CD4-positive, alpha-beta T cell treated with Interleukin-21 for 1 hour (primary cell): Measurements from ENCODE around the gene SLC25A18.

Experiments
- DNase-seq: peaks from one replicate; pipeline ENCODE4 v3.0.0-alpha.2; 2020

The SLC25A18 gene

DNA sequence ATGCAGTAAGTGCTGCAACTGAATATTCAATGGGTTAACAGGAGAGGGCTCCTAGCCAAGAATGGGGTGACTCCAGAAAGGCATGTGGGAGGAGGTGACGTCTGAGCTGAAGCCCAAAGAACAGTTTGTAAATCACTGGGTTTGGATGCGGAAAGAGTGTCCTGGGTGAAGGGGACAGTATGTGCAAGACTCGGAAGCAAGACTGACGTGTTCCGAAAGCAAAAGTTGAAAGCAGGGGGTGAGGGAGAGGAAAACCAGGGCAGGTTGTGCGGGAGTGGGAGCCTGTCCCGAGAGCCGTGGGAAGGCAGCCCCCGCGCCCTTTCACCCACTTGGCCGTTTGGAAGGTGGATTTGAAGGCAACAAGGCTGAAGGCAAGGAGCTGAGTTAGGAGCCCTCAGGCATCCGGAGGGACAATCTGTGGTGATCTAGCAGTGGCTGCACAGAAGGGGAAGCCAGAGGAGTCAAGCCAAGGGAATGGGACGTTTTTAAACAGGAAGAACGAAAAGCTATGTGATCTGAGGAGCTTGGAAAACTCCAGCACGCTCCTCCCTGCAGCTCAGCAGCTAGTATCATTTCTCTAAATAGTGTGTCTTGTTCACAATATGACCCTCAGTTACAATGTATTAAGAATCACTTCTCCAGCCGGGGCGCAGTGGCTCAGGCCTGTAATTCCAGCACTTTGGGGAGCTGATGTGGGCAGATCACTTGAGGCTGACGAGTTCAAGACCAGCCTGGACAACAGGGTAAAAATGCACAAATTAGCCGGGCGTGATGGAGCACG, 7.7 kb downstream of the SLC25A18 start:
- no peak for DNase-seq

DNA sequence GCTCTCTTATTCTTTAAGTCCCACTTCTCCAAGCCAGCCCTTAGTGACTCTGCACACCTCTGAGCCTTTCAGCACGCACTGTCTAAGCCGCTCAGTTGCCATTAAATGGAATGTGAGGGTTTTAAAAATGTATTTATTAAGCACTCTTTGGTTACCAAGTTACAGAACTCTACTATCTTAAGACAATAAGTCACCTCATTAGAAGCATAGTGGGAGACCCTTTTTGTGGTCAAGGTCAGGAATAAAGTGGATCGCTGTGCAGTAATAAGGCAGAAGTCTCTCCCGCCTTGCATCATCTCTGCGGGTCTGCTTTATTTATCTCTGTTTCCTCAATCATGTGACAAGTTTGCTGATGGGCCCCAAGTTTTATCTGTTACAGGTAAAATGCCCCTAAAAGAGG, 11.9 kb downstream of the SLC25A18 start:
- no peak for DNase-seq

DNA sequence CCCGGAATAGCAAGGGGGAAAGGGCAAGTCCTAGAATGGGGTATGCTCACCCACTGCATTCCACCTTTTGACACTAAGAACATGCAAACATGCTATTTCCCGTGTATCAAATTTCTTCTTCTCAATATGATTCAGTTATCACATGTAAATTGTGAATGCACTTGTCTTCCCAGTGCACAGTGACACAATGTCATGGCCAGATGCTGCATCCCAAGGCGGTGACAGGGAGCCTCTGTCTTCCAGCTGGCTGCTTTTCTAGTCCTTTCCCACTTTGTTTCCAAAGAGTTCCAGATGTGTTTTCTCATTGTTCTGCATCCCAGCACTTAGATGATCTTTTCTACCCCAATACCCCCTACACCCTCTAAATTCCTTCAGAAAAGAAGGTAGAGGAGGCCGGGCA, 12.4 kb downstream of the SLC25A18 start:
- DNase-seq: no peak

DNA sequence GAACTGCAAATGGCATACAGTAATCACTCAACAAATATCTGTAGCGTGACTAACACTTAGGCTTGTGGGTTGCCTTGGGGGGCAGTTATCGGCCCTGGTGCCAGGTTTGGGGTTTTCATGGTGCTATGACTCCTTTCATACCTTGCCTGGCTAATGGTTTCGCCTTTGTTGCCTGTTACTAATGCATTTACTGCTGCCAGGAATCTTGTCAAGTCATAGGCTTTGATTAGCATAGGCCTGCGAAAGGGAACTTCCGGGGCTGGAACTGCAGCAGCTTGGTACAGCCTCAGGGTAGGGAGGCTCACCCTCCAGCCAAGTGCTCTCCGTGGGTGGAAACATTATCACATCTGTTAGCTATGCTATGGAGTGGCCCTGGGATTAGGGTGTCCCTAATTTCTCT, 13.2 kb downstream of the SLC25A18 start:
- DNase-seq: no peak

DNA sequence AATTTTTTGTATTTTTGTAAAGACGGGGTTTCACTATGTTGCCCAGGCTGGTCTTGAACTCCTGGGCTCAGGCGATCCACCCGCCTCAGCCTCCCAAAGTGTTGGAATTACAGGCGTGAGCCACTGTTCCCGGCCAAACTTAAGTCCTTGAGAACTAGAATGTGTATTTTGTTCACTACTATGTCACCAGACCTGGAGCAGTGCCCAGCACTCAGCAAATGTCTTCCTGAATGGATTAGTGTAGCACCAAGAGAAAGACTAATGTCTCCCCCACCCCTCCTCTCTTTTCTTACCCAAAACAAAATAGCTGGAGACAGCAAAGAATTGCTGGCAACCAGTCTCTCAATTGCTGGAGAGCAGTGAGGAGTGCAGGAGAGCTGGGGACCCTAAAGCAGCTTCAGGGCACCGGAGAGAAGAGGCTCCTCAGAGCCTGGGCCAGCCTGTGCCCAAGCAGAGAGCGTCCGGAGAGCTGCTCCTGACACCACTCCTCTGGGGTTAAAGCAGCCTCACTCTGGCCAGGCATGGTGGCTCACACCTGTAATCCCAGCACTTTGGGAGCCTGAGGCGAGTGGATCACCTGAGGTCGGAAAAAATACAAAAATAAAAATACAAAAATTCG, 14.9 kb downstream of the SLC25A18 start:
- no peak for DNase-seq

DNA sequence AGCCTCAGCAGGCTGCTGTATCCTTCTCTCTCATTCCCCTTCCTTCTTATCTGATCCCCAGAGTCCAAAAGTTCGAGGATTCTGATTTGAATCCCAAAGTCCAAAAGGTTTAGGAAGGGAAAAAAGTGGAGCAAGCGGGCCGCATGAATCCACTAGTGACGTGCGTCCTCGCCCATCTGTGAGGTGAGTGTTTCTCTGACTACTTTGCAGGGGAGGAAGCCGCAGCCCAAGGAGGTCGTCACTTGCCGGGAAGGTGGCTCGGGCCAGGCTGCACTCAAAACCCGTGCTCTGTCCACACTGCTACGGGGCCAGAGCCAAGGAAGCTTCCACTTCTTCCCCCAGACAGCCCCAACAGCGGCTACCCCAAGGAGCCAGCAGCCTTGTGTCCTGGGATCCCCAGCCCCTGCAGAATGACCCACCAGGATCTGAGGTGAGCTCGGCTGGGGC, 16.3 kb downstream of the SLC25A18 start:
- DNase-seq: no peak

DNA sequence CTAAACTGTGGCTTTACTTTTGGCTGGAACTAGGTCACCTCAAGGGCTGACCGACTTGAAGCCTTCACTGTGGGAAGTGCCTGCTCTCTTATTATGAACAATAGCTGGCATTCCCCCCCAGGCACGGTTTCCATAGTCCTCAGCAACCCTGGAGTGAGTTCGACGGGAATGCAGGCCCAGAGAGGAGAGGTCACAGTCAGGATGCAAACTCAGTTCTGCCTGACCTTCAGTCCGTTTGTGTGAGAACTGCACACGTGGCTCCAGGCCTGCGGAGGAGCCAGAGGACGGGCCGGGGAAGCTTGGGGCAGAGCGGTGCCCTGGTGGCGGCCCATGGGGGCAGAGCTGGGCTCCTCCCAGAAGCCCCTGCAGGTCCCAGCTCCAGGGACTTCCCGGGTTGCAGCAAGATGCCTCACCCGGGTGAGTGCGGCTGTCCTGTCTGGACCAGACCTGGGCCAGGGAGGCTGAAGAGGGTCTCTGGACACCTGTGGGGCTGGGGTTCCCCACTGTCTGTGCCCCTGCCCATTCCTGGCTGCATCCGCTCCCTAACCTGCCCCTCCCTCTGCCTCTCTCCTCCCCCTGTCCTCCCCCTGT, 17.2 kb downstream of the SLC25A18 start:
- DNase-seq: no peak

DNA sequence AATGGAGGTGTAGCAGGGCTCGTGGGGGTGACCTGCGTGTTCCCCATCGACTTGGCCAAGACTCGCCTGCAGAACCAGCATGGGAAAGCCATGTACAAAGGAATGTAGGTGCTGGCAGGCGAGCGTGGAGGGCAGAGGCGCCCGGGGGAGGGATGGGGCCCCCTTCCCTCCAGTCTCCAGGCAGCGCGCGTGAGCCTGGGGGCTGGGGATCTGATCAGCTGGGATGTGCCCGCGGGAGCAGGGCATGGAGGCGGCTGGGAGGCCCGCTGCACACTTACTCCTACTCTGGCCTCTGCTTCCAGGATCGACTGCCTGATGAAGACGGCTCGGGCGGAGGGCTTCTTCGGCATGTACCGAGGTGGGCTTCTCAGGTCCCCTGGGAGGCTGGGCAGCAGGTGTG, 17.8 kb downstream of the SLC25A18 start:
- DNase-seq: no peak

DNA sequence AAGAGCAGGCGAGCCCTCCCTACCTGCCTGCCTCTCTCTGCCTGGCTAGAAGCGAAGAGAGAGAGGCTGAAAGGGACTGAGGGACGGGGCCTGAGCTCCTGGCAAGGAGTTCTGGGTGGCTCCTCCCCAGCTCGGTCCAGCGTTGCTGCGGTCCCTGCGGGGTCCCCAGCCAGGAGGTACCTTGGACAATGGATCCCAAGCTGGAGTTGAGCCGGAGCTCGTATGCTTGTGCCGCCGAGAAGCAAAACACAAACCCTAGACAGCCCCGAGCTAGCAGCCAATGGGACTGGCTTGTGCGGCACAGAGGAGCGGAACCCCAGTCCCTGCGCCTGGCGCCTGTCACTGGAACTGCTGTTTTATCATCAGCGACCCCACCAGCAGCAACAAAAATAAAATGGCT, 18.3 kb downstream of the SLC25A18 start:
- DNase-seq: no peak

DNA sequence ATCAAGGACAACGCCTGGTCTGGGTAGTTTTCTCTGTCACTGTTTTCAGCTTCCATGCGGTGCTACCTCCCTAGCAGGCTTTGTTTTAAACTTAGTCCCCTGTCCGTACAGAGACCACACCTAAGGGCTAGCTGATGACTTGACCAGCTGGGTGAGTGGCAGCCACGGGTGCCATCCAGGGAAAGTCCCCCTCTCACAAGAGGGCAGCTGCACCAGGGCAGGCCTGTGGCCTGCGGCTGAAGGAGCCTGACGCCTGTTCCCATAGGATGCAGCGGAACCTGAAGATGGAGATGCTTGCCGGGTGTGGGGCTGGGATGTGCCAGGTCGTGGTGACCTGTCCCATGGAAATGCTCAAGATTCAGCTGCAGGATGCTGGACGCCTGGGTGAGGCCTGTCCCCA, 19.9 kb downstream of the SLC25A18 start:
- no peak for DNase-seq

DNA sequence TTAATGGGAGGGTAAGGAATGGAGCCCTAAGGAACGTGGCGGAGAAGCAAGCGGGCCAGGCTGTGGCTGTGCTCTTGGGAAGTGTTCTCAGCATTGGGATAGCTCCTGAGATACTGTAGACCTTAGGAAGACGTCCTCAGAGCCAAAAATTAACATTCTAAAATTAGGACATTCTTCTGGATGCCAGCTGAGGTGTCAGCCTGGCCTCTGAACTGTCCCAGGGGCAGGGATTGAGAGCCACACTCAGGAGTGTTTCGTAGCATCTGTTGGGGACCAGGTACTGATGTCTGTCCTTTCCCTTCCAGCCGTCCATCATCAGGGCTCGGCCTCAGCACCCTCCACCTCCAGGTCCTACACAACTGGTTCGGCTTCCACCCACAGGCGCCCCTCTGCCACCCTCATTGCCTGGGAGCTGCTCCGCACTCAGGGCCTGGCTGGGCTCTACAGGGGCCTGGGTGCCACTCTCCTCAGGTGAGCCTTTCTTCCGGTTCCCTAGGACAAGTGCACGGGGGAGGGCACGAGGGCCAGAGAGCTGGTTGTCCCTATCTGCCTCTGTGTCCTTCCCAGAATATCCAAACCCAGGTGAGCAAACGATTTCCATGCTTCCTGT, 23.6 kb downstream of the SLC25A18 start:
- no peak for DNase-seq

DNA sequence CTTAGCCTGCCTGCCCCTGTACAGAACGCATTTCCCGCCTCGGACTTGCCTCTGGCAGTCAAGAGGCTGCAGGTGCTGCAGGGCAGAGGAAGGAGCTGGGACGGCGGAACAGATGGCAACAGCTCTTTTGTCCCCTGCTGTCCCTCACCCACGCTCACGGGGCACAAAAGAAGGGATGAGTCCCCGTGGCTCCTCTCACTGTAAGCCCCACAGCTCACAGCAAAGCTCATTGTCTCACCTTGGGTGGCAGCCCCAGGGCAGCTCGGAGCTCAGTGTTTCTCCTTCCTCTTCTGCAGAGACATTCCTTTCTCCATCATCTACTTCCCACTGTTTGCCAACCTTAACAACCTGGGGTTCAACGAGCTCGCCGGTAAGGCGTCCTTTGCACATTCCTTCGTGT, 24.3 kb downstream of the SLC25A18 start:
- DNase-seq: no peak

DNA sequence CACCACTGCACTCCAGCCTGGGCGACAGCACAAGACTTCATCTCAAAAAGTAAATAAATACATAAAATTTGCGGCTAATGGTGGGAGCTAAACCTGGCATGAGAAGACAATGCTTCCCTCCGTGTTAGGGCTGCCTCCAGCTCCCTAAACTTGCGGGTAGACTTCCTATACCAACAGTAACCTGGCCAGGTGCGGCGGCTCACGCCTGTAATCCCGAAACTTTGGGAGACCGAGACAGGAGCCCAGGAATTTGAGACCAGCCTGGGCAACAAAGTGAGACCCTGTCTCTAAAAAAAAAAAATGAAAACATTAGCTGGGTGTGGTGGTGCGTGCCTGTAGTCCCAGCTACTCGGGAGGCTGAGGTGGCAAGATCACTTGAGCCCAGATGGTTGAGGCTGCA, 25.3 kb downstream of the SLC25A18 start:
- DNase-seq: no peak

DNA sequence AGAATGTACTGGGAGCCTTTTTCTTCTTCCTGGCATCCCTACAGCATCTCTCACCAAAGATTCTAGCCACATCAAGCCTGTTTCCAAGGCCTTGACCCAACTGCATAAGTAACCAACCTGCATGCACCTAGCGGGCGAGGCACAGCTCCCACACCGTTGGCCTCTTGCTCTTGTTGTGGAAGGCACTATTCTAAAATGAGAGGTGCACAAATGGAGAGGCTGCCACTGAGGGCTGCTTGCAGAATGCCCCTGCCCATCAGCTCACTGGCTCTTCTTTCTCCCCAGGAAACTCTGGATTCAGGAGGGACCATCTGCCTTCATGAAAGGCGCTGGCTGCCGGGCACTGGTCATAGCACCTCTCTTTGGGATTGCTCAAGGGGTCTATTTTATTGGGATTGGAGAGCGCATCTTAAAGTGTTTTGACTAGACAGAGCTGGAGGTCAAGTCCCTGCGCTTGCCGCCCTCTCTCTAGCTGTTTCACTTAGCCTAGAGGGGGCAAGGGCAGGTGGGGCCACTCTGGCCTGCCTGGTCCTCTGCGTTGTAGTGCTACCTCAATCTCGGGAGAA, 26.6 kb downstream of the SLC25A18 start:
- DNase-seq: no peak

DNA sequence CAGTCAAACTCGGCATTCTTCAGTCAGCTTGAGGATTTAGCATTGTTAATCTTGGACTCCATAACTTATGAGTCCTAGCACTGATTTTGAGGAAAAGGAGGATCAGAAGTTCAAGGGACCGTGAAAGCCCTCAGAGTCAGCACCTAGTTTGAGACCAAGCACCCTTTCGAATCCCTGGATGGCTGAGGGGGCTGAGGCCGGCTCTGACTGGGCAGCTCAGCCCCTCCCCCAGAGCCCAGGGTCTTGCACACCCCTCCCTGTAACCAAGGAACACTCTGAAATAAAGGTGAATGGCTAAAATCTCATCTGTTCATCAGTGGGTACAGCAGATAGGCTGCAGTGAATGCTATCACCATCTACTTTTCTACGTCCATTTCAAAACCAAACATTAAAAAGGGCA, 27.3 kb downstream of the SLC25A18 start:
- DNase-seq: no peak

DNA sequence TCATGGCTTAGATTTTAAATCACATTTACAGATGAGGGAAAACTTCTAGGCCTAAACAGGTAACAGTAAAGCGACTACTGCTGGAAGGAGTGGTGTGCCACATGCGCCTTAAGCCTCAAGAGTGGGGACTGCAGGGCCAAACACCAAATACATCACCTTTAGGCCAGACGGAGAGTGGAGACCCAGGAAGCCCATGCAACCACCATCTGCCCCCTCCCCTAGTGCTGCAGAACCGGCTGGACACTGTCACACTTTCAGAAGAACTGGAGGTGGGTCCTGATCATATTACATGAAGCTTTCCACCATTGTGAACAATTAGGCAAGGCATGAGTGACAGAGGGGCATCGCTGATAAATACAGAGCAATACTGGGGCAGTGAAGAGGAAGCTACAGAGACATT, 28.9 kb downstream of the SLC25A18 start:
- DNase-seq: no peak

DNA sequence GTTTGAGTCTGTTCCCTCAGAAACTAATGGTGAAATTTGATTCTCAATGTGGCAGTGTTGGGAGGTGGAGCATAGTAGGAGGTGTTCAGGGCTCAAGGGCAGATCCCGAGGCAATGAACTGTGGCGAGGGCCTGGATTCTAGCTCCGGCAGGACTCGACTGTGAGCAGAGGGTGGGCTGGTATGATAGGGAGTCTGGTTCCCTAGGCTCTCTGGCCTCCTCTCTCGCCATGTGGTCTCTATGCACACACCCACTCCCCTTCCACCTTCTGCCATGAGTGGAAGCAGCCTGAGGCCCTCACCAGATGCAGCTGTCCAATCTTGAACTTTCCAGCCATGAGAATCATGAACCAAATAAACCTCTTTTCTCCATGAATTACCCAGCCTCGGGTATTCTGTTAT, 32.9 kb downstream of the SLC25A18 start:
- no peak for DNase-seq

DNA sequence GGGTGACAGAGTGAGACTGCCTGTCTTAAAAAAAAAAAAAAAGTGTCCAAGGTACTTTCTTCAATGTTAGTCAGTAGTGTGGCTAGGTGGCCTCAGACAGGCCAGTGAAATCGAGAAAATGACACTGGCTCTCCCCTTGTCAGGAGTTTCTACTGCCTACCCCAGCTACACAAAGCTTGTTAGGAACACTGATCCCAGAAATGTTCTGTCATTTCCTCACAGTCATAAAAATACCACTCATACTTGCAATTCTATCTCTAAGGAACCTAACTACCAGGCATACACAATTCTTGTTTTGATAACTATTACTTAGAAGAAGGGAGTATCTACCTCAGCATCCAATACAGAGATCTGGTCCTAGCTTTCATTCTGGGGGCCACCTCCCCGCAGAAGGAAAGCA, 33.9 kb downstream of the SLC25A18 start:
- DNase-seq: no peak

DNA sequence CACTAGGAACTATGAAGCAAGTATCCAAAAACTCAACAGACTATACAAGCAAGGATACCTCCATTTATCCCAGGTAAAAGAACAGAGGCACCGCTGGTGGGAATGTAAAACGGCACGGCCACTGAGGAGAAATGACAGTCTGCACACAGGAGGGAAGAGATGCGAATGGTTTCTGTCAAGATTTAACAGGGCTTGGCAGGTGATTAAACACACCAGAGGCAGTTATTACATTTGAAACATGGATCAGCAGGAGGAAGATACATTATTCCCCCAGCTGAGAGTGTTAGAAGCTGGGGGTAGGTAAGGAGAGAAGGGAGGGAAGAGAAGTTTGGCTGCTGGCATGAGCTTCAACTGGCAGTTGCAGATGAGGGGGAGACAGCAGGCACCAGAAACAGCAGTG, 35.0 kb downstream of the SLC25A18 start:
- DNase-seq: no peak

DNA sequence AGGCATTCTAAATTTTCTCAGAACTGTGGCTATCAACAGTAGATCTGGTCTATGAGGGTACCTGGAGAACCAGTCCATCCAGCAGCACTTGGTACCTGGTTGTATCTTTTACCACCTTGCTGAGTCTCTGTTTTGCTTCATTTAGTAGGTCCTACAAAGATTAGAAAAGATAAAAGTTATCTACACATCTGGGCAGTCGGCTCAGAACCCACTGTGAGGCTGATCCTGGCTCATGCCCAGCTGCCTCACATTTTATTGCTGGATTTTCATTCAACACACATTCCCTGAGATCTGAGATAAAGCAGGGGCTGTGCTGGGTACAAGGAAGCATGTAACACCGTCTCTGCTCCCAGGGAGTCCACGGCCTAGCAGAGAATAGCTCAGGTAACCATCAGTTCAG, 37.7 kb downstream of the SLC25A18 start:
- no peak for DNase-seq

DNA sequence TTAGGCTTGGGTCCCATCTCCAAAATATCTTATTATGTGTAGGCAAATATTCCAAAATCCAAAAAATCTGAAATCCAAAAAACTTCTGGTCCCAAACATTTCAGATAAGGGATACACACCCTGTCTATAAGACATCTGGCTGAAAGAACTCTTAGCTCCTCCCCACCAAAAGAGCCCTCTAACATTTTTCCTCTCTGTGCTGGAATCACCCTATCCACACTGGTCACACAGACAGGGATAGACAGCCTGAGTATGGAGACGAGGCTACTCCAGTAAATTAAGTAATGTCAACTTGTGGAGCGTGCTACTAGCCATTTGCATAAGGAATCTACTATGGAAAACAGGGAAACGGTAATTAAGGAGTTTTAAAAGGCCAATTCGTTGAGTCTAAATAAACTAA, 40.4 kb downstream of the SLC25A18 start:
- DNase-seq: no peak

DNA sequence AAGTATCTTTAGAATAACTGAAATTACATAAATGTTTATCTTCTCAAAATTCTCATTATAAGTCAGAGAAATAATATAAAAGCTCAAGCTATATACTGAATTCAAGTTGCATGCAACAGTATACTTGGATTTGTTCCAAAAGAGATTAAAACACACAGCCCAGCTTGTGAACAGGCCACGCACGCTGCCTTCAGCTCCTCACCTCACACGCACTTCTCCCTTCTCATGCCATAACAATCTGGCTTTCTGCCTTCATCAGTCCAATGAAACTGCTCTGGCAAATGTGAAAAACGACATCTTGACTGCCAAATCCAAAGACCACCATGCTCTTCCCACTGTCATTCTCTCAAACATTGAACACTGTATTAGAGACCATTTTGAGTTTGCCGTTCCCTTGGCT, 43.2 kb downstream of the SLC25A18 start:
- DNase-seq: no peak

DNA sequence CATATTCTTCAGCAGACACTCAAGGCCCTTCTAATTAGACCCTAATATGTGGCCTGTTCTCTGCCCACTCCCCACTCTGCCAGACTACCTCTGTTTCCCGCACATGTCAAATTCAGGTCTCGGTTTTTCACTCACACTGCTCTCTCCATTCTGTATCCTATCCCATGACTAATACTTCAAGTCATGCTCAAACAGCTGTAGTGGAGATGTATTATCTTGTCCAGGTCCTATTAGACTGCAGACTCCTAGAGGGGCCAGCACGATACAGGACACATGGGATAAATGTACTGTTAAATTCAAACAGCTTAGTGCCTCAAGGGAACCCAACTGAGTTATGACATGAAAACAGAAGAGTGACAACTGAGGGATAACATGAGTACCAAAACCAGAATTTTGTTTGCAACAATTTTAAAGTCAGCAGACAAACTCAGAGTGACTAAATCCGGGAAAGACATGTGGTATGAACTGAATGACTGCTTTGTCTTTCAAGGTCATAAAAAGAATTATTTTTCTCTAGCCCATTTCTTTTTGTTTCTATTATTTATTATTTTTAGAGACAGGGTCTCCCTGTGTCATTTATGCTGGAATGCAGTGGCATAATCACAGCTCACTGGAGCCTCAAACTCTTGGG, 44.7 kb downstream of the SLC25A18 start:
- no peak for DNase-seq
